ENCODE results near the gene OVOL3.
"Not testable (repeated sequence)": the region's sequence is repeated elsewhere in the genome, so short reads cannot be mapped to it uniquely, and the experiment has no call there.

GRCh38 chr19:36134867-36135266 lies 23.9 kb downstream of the OVOL3 start:
- TF ChIP-seq, protein P1, sequence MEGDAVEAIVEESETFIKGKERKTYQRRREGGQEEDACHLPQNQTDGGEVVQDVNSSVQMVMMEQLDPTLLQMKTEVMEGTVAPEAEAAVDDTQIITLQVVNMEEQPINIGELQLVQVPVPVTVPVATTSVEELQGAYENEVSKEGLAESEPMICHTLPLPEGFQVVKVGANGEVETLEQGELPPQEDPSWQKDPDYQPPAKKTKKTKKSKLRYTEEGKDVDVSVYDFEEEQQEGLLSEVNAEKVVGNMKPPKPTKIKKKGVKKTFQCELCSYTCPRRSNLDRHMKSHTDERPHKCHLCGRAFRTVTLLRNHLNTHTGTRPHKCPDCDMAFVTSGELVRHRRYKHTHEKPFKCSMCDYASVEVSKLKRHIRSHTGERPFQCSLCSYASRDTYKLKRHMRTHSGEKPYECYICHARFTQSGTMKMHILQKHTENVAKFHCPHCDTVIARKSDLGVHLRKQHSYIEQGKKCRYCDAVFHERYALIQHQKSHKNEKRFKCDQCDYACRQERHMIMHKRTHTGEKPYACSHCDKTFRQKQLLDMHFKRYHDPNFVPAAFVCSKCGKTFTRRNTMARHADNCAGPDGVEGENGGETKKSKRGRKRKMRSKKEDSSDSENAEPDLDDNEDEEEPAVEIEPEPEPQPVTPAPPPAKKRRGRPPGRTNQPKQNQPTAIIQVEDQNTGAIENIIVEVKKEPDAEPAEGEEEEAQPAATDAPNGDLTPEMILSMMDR (IDR thresholded peaks at IDR 0.05), result not testable (repeated sequence)
- not testable (repeated sequence) for TF ChIP-seq POLR2A (IDR thresholded peaks at IDR 0.05)
